Testis (tissue), 2 donors: Measurements from ENCODE around the gene RIPPLY3.
"Not testable (repeated sequence)": the region's sequence is repeated elsewhere in the genome, so short reads cannot be mapped to it uniquely, and the experiment has no call there.

Source experiments
- POLR2A ChIP-seq: fragments of 450-650 bp; IDR thresholded peaks from one replicate; pipeline ENCODE4 v1.6.1; 2017; ENCODE audit warnings: antibody characterized with exemption, mild to moderate bottlenecking, moderate library complexity
- TF ChIP-seq, protein P1 (sequence below), 3 experiments: fragments of 450-650 bp in 2 of 3; fragments of 200-600 bp in 1 of 3; sonication (generic) in 1 of 3; IDR thresholded peaks; one replicate each; pipeline ENCODE4 v1.5.1; 2016 to 2019; ENCODE audit warnings: antibody characterized with exemption in 3 of 3, mild to moderate bottlenecking in 2 of 3, moderate library complexity in 1 of 3

DNA sequence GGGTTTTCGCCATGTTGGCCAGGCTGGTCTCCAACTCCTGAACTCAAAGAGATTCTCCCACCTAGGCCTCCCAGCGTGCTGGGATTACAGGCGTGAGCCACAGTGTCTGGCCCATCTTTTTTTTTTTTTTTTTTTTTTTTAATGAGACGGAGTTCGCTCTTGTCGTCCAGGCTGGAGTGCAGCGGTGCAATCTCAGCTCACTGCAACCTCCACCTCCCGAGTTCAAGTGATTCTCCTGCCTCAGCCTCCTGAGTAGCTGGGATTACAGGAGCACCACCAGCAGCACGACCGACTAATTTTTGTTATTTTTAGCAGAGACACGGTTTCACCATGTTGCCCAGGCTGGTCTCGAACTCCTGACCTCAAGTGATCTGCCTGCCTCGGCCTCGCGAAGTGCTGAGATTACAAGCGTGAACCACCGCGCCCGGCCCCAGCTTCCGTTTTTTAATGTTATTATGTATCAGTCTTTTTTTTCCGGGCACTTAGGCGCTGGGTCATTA is 17.3 kb upstream of the RIPPLY3 start:
- TF ChIP-seq, protein P1, sequence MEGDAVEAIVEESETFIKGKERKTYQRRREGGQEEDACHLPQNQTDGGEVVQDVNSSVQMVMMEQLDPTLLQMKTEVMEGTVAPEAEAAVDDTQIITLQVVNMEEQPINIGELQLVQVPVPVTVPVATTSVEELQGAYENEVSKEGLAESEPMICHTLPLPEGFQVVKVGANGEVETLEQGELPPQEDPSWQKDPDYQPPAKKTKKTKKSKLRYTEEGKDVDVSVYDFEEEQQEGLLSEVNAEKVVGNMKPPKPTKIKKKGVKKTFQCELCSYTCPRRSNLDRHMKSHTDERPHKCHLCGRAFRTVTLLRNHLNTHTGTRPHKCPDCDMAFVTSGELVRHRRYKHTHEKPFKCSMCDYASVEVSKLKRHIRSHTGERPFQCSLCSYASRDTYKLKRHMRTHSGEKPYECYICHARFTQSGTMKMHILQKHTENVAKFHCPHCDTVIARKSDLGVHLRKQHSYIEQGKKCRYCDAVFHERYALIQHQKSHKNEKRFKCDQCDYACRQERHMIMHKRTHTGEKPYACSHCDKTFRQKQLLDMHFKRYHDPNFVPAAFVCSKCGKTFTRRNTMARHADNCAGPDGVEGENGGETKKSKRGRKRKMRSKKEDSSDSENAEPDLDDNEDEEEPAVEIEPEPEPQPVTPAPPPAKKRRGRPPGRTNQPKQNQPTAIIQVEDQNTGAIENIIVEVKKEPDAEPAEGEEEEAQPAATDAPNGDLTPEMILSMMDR (IDR thresholded peaks at IDR 0.05): not testable (repeated sequence)
- TF ChIP-seq POLR2A: not testable (repeated sequence)
